ENCODE data around the gene CFAP299.

The CFAP299 gene

DNA sequence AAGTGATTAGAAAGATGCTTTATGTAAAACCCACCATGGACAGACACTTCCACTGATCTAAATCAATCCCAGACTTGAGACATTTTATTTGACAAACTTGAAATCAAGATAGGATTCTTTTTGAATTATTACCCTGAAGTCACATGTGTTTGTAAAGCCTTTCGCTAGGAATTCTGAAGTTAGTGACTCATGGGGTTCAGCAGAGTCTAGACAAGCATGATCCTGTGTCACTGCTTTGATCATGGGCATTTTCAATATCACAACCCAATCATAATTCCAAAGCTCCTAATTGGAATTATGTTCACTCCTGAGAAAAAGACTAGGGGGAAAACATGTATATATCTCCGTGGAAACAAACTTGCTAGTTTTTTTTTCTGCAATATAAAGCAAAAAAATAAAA lies 627.5 kb downstream of the CFAP299 start:
- DNase-seq: no peak

DNA sequence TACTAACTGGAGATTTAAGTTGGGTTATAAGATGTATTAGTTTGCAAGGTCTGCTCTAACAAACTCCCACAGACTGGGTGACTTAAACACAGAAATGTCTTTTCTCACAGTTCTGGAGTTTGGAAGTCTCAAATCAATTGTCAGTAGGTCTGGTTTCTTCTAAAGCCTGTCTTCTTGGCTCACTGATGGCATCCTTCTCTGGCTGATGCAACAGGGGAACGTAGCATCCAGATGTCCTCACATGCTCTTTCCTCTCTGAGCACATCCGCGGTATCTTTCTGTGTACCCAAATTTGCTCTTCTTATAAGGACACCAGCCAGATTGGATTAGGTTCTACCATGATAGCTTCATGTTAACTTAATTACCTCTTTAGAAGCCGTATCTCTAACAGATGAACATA lies 631.8 kb downstream of the CFAP299 start:
- no peak for DNase-seq

DNA sequence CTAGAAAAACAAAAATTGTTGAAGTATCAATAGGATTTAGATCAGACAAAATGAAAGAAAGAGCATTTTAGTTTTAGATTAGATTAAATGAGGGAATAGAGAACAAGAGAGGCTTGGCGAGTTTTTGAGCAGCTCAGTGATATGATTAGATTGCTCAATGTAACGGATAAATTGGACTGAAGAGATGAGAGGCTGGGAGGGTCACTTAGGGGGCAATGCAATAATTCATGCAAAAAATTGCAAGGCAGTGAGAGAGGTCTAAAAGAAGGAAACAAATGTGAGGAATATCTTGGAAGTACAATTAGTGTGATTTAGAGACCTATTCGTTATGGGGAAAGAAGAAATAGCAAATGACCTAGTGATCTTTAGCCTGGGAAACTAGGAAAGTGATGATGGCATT lies 644.7 kb downstream of the CFAP299 start:
- no peak for DNase-seq

DNA sequence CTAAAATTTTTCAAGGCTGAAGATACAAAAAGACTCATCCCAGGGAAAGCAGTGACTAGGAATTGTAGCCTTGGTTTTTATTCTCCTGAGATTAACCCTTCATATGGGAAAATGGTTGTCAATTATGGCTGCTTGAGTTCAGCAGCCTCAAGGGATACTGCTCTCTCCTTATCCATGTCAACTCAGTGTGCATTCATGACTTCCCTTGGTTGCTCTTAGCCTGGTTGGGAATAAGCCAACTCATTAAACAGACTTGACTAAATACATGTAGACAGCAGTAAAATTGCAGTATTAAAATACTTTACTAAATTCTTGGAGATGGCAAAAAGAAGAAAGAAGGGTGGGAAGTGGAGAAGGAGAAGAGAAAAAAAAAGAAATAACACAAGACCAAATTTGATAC lies 650.5 kb downstream of the CFAP299 start:
- DNase-seq: no peak

DNA sequence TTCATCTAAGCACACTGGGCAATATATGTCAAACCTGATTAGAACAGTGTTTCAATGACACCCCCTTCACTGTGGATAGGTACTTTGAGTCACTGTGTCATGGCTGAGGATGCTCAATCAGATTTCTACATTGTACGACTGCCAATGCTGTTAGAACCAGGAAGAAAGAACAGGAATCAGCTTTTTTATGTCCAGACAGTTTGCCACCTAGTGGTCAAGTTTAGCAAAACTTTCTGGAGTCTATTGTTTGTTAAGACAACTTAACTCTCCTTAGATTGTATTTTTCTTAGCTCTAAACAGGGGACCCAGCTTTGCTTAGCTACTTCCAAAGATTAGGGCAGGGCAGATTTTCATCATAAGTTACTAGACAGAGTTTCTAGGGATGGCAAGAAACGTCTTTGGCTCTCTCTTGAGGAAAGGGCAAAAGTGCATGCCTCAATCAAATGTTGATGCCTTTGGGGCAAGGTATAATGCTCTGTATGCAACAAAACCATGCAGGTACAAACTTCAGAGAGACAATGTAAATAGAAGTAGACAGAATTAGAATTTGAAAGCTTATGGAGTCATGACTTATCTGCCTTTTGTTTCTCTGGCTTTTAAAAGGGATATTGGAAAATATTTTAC lies 654.5 kb downstream of the CFAP299 start:
- no peak for DNase-seq

DNA sequence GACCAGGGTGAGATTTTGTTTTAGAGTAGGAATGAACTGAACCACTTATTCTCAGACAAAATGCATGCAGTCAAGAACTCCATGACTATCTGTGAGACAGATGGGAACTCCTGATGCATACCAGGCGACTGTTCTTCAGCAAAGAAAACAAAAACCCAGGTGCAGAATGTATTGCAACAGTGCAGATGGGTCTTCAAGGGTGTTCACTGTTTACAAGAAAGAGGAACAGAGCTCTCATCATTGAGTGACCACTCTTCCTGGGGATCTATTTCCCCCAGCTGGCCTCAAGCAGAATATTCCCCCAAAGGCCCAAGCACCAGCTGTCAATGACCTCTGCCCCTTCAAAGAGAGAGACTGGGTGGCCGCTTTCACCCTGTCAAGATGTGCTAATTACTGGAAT lies 655.3 kb downstream of the CFAP299 start:
- DNase-seq: no peak

DNA sequence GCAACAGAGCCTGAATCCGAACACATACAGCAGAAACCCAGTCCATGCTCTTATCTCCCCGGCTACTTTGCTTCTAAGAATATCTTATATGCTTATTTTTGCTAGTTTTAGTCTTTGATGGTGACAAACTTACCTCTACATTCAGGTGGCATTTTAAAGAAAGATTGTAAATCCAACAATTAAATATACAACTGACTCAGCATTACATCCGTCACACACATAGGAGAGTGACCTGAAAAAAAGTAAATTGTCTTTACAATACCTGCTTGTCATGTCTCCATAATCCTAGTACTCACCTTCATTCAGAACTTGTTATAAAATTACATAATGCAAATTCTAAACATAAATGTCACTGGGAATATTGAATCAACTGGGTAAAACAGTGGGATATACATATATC lies 664.4 kb downstream of the CFAP299 start:
- DNase-seq: no peak

DNA sequence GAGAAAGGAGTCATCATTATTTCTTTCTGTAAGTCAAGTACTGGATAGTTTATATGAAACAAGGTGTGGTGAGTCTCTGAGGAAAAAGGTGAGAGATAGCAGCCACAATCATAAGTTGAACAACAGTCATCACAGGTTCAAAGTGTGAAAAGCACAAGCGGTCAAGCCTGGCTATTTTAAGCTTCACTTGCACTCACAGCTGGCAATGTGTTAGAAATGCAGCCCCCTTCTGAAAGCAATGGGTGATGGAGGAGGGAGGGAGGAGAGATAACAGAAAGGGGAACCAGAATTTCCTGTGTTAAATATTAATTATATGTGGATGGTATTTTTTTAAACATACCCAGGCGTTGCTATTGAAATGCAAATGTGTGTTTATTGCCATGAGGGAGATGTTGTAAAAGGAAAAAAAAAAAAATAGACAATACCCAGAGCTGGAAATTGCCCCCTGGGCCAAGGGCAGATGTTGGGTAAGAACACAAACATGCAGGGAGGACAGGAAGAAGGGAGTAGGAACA lies 668.1 kb downstream of the CFAP299 start:
- no peak for DNase-seq

DNA sequence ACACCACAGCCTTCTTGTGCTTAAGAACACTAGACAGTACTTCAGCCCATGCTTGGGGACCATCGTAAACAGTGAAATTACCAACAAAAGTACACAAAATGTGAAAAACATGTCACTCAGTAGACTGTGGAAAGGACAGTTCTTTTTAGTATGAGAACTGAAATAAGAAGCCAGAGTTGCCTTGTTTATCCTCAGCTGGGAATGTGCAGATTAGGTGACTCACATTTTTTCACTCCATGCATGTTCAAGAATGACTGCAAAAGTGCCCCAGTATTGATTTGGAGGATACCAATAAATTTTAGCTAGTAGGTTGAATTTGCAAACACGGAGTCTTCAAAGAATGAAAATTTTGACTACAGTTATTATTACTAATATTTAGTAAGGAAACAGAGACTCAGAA lies 671.9 kb downstream of the CFAP299 start:
- DNase-seq: no peak
